HEK293 (cell line): ENCODE measurements around the gene PHF8.

ENCODE experiments used
- SETDB1 ChIP-seq: IDR thresholded peaks from one replicate; pipeline ENCODE4 v1.6.1; 2017; ENCODE audit warnings: mild to moderate bottlenecking, low read length, moderate library complexity, mixed read lengths; ENCODE audit not compliant: insufficient read length
- ZBTB7A ChIP-seq: fragments of 450-650 bp; formaldehyde crosslinking; IDR thresholded peaks from 2 replicates; pipeline ENCODE4 v1.5.1; 2016; ENCODE audit warnings: low read depth, missing biosample characterization, missing genetic modification characterization
- ZNF133 ChIP-seq: fragments of 450-650 bp; formaldehyde crosslinking; IDR thresholded peaks from 2 replicates; pipeline ENCODE4 v1.5.1; 2016; ENCODE audit warnings: missing biosample characterization, missing genetic modification characterization
- ZNF274 ChIP-seq, 2 experiments: fragments of 200-500 bp in 1 of 2; fragments of 450-650 bp in 1 of 2; sonication (Bioruptor generic) in 1 of 2; formaldehyde crosslinking in 1 of 2; IDR thresholded peaks; 2 replicates each; pipeline versions ENCODE4 v1.5.1 to v1.6.1; 2014 to 2016; ENCODE audit warnings: borderline replicate concordance in 1 of 2, inconsistent platforms in 1 of 2, low read length in 1 of 2, missing biosample characterization in 1 of 2, missing genetic modification characterization in 1 of 2
- ZNF558 ChIP-seq: fragments of 450-650 bp; formaldehyde crosslinking; IDR thresholded peaks from 2 replicates; pipeline ENCODE4 v1.5.1; 2016; ENCODE audit warnings: missing biosample characterization, missing genetic modification characterization
- ZNF768 ChIP-seq: fragments of 450-650 bp; formaldehyde crosslinking; IDR thresholded peaks from 2 replicates; pipeline ENCODE4 v1.5.1; 2018; ENCODE audit warnings: missing biosample characterization, mild to moderate bottlenecking, missing genetic modification characterization
- TF ChIP-seq, protein P1 (sequence below): fragments of 450-650 bp; formaldehyde crosslinking; optimal IDR thresholded peaks from 2 replicates; pipeline ENCODE3; 2016; ENCODE audit warnings: missing biosample characterization, mild to moderate bottlenecking, missing genetic modification characterization
- TF ChIP-seq, protein P2 (sequence below): fragments of 450-650 bp; formaldehyde crosslinking; IDR thresholded peaks from 2 replicates; pipeline ENCODE4 v1.5.1; 2016; ENCODE audit warnings: missing biosample characterization, missing genetic modification characterization
- TF ChIP-seq, protein P3 (sequence below): fragments of 450-650 bp; formaldehyde crosslinking; IDR thresholded peaks from 2 replicates; pipeline ENCODE4 v1.5.1; 2016; ENCODE audit warnings: missing biosample characterization, missing genetic modification characterization

- no peak for TF ChIP-seq ZNF133 (tag by site-specific recombination)
- TF ChIP-seq, protein P1, sequence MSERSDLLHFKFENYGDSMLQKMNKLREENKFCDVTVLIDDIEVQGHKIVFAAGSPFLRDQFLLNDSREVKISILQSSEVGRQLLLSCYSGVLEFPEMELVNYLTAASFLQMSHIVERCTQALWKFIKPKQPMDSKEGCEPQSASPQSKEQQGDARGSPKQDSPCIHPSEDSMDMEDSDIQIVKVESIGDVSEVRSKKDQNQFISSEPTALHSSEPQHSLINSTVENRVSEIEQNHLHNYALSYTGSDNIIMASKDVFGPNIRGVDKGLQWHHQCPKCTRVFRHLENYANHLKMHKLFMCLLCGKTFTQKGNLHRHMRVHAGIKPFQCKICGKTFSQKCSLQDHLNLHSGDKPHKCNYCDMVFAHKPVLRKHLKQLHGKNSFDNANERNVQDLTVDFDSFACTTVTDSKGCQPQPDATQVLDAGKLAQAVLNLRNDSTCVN (tag by site-specific recombination) = no peak
- TF ChIP-seq, protein P2, sequence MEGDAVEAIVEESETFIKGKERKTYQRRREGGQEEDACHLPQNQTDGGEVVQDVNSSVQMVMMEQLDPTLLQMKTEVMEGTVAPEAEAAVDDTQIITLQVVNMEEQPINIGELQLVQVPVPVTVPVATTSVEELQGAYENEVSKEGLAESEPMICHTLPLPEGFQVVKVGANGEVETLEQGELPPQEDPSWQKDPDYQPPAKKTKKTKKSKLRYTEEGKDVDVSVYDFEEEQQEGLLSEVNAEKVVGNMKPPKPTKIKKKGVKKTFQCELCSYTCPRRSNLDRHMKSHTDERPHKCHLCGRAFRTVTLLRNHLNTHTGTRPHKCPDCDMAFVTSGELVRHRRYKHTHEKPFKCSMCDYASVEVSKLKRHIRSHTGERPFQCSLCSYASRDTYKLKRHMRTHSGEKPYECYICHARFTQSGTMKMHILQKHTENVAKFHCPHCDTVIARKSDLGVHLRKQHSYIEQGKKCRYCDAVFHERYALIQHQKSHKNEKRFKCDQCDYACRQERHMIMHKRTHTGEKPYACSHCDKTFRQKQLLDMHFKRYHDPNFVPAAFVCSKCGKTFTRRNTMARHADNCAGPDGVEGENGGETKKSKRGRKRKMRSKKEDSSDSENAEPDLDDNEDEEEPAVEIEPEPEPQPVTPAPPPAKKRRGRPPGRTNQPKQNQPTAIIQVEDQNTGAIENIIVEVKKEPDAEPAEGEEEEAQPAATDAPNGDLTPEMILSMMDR (tag by site-specific recombination) = no peak
- TF ChIP-seq ZNF558 (tag by site-specific recombination) = no peak
- TF ChIP-seq, protein P3, sequence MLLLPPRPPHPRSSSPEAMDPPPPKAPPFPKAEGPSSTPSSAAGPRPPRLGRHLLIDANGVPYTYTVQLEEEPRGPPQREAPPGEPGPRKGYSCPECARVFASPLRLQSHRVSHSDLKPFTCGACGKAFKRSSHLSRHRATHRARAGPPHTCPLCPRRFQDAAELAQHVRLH (tag by site-specific recombination) = no peak
- TF ChIP-seq SETDB1 = no peak
- TF ChIP-seq ZBTB7A = no peak
- TF ChIP-seq ZNF768 (tag by site-specific recombination) = no peak
- TF ChIP-seq ZNF274 (IDR thresholded peaks at IDR 0.05; ENCODE audit: low read length) = no peak
- no peak for TF ChIP-seq ZNF274 (tag by site-specific recombination; IDR thresholded peaks at IDR 0.05; ENCODE audit: borderline replicate concordance)
These were observed 5.5 kb upstream of the PHF8 start for GRCh38 chrX:54049801-54050200.
